ENCODE measurements around the gene ABLIM1. TPM values are rescaled to one million over a fixed set of nuclear protein-coding genes. Genes with fewer than 3 reads are reported as not detected.
A peak's percentile ranks its signal among the peaks of the same experiment; 100 is the strongest.

ABLIM1 gene
- total and polyA plus RNA-seq, 10 donors, result 11.0 to 59.4 (median 38.7) TPM

- TF ChIP-seq POLR2AphosphoS5 (IDR thresholded peaks at IDR 0.05) (no peak), CTCF (IDR thresholded peaks at IDR 0.05 in 8 of 11, conservative IDR thresholded peaks at IDR 0.05 in 3 of 11) (no peak), POLR2A (IDR thresholded peaks at IDR 0.05) (no peak)
- peaks cover 0 to 14% (median 0%) of the 10 kb centered on the region in 6 donors for H3K36me3 ChIP-seq
- DNase-seq, result no peak
- H3K4me3 ChIP-seq, result no peak overlapping the region
- intact Hi-C loops (cut with DNase I; ENCODE audit: low total_unique reads), result no loop called here
- H3K4me1 ChIP-seq, result peaks cover 13 to 93% (median 40%) of the 10 kb centered on the region in 6 donors
- H3K9me3 ChIP-seq, result no peaks in the 10 kb centered on the region
- H3K27me3 ChIP-seq (replicated peaks in 1 of 7), result peaks cover 0 to 4% (median 0%) of the 10 kb centered on the region in 7 donors
- WGBS, 5 donors, result 76 to 82% (median 78%) methylated on average over 4 of the region's 4 CpGs
- peak overlapping the region in 2 of 8 donors; percentile 42 to 53 for H3K27ac ChIP-seq
These were observed 270.3 kb downstream of the ABLIM1 start for GRCh38 chr10:114387784-114388183.

GRCh38 chr10:114386452-114386851 lies 271.6 kb downstream of the ABLIM1 start:
- 73 to 94% (median 86%) methylated on average over 5 to 6 of the region's 6 CpGs for WGBS, 5 donors
- DNase-seq, result no peak
- H3K27me3 ChIP-seq (replicated peaks in 1 of 7), result no peaks in the 10 kb centered on the region

GRCh38 chr10:114385557-114385956 lies 272.5 kb downstream of the ABLIM1 start:
- TF ChIP-seq POLR2AphosphoS5 (IDR thresholded peaks at IDR 0.05), result no peak
- no peak for TF ChIP-seq CTCF (IDR thresholded peaks at IDR 0.05 in 8 of 11, conservative IDR thresholded peaks at IDR 0.05 in 3 of 11)
- TF ChIP-seq POLR2A (IDR thresholded peaks at IDR 0.05), result no peak
- WGBS, 5 donors, result 78 to 88% (median 79%) methylated on average over 3 of the region's 3 CpGs
- H3K4me1 ChIP-seq, result peaks cover 4 to 74% (median 40%) of the 10 kb centered on the region in 6 donors

More at GRCh38 chr10:114386452-114386851, 271.6 kb downstream of the ABLIM1 start:
- intact Hi-C loops (cut with DNase I; ENCODE audit: low total_unique reads), result no loop called here
- TF ChIP-seq POLR2A (IDR thresholded peaks at IDR 0.05) (no peak), CTCF (IDR thresholded peaks at IDR 0.05 in 8 of 11, conservative IDR thresholded peaks at IDR 0.05 in 3 of 11) (no peak), POLR2AphosphoS5 (IDR thresholded peaks at IDR 0.05) (peak in 2 of 3 donors; percentile 46 to 59)
- Histone ChIP-seq H3K4me1 (peaks cover 4 to 83% (median 38%) of the 10 kb centered on the region in 6 donors), H3K4me3 (no peak overlapping the region), H3K9me3 (no peaks in the 10 kb centered on the region), H3K27ac (peak overlapping the region in 3 of 8 donors; percentile 11 to 48 (median 18)), H3K36me3 (peaks cover 0 to 14% (median 0%) of the 10 kb centered on the region in 6 donors)

GRCh38 chr10:114384601-114385000 lies 273.5 kb downstream of the ABLIM1 start:
- DNase-seq, result no peak
- Histone ChIP-seq H3K4me1 (peaks cover 4 to 71% (median 36%) of the 10 kb centered on the region in 6 donors), H3K4me3 (no peak overlapping the region), H3K36me3 (peaks cover 0 to 14% (median 0%) of the 10 kb centered on the region in 6 donors), H3K27ac (peak overlapping the region in 3 of 8 donors; percentile 13 to 48 (median 48)), H3K27me3 (replicated peaks in 1 of 7) (no peaks in the 10 kb centered on the region), H3K9me3 (no peaks in the 10 kb centered on the region)
- 64 to 90% (median 84%) methylated on average over 3 to 5 of the region's 5 CpGs for WGBS, 5 donors
- intact Hi-C loops (cut with DNase I; ENCODE audit: low total_unique reads), result no loop called here
- TF ChIP-seq POLR2A (IDR thresholded peaks at IDR 0.05) (no peak), POLR2AphosphoS5 (IDR thresholded peaks at IDR 0.05) (peak in 2 of 3 donors; percentile 11 to 51)

More at GRCh38 chr10:114385557-114385956, 272.5 kb downstream of the ABLIM1 start:
- Histone ChIP-seq H3K9me3 (no peaks in the 10 kb centered on the region), H3K27me3 (replicated peaks in 1 of 7) (no peaks in the 10 kb centered on the region), H3K36me3 (peaks cover 0 to 14% (median 0%) of the 10 kb centered on the region in 6 donors), H3K27ac (peak overlapping the region in 3 of 8 donors; percentile 22 to 48 (median 48)), H3K4me3 (no peak overlapping the region)
- intact Hi-C loops (cut with DNase I; ENCODE audit: low total_unique reads), result no loop called here
- no peak for DNase-seq
